Measurements from ENCODE around the gene MPHOSPH9.
A peak's percentile ranks its signal among the peaks of the same experiment; 100 is the strongest.

MPHOSPH9 gene, protein sequence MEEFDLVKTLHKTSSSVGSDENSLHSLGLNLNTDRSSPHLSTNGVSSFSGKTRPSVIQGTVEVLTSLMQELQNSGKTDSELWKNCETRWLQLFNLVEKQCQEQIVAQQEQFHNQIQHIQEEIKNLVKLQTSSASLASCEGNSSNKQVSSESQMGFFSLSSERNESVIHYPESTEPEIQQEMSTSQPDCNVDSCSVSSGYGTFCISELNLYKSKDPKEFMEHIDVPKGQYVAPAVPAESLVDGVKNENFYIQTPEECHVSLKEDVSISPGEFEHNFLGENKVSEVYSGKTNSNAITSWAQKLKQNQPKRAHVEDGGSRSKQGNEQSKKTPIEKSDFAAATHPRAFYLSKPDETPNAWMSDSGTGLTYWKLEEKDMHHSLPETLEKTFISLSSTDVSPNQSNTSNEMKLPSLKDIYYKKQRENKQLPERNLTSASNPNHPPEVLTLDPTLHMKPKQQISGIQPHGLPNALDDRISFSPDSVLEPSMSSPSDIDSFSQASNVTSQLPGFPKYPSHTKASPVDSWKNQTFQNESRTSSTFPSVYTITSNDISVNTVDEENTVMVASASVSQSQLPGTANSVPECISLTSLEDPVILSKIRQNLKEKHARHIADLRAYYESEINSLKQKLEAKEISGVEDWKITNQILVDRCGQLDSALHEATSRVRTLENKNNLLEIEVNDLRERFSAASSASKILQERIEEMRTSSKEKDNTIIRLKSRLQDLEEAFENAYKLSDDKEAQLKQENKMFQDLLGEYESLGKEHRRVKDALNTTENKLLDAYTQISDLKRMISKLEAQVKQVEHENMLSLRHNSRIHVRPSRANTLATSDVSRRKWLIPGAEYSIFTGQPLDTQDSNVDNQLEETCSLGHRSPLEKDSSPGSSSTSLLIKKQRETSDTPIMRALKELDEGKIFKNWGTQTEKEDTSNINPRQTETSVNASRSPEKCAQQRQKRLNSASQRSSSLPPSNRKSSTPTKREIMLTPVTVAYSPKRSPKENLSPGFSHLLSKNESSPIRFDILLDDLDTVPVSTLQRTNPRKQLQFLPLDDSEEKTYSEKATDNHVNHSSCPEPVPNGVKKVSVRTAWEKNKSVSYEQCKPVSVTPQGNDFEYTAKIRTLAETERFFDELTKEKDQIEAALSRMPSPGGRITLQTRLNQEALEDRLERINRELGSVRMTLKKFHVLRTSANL

DNA sequence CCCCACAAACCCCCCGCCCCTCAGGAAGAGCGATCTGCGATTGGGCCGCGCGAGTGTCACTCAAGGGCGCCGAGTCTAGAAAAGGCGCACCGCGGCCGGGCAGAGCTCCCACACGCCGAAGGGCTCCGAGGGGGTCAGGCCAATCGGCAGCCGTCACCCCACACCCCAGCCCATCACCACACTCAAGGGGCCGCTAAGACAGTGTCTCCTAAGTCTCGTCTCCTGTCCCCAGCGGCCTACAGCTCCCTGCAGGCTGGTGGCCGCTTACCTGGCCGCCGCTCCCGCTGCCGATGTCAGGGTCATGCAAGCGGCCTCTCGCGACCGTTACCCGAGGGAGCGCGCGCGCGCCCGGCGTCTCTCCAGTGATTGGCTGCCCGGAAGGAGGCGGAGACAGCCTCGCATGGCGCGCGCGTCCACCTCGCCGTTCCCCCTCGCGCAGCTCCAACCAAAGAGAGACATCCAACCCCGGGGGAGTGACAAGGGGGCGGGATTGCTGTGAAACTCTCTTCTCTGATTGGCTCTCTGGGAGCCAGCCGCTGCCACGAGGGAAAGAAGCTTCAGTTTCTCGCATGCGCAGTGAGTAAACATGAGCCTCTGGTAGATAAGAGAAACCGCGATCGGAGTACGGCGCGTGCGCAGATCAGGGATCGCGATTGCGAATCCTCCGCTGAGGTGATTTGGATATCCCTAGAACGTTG lies at the start of gene MPHOSPH9, which contains the start of gene MTRFR:
Gene MPHOSPH9 (minus strand): TSS at position 335 of the 698 bp plus-strand sequence. CDS start 2,777 bp downstream, outside the sequence.
Gene MTRFR (plus strand): TSS at position 630 of the 698 bp plus-strand sequence. CDS start 20,239 bp downstream, outside the sequence.
- FAIRE-seq: peak; percentile 99

DNA sequence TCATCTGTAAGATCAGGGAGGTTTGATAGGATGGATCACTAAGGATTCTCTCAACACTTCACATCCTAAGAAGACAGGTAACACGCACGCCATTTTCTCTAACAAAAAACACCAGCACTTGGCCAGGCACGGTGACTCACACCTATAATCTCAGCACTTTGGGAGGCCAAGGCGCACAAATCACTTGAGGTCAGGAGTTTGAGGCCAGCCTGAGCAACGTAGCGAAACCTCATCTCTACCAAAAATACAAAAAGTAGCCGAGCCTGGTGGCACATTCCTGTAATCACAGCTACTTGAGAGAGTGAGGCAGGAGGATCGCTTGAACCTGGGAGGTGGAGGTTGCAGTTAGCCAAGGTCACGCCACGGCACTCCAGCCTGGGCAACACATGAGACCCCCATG lies 49.2 kb upstream of the MPHOSPH9 start:
- no peak for FAIRE-seq

DNA sequence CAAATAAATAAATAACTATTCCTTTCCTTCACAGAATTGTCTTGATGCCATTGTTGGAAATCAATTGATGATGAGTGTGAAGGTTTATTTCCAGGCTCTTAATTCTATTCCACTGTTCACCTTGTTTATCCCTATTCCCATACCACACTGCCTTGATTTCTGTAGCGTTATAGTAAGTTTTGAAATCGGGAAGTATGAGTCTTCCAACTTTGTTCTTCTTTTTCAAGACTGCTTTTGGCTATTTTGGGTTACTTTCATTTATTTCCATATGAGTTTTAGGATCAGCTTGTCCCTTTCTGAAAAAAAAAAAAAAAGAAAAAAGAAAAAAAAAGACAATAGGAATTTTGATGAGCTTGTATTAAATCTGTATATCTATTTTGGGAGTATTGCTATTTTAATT lies 48.0 kb upstream of the MPHOSPH9 start:
- no peak for FAIRE-seq

DNA sequence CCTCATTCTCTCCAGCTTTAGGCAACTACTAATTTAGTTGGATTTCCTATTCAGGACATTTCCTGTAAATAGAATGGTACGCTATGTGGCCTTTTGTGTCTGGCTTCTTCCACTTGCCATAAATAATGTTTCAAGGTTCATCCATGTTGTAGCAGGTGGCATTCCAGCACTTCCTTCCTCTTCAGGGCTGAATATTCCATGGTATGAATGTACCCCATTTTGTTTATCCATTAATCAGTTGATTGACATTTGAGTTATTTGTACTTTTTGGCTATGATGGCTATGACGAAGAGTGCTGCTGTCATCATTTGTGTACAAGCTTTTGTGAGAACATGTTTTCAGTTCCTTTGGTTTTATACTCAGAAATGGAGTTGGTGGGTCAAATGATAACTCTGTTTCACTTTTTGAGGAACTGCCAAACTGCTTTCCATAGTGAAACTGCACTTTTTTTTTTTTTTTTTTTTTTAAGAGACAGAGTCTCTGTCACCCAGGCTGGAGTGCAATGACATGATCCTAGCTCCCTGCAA lies 45.2 kb upstream of the MPHOSPH9 start:
- FAIRE-seq: no peak

DNA sequence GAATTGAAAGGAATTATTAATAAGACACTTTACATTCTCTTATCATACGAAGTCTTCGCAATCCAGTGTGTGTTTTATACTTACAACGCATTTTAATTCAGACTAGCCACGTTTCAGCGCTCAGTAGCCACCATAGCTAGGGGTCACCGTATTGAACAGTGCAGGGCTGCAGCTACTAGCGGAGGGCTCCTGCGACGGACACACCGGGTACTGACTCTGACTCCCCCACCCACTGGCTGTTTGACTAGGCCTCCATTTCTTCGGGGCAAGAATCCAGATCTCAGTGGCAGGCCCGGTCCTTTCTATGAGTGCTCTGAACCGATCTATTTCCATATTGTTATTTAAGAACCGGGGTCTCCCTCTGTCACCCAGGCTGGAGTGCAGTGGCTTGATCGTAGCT lies 40.2 kb upstream of the MPHOSPH9 start:
- no peak for FAIRE-seq

DNA sequence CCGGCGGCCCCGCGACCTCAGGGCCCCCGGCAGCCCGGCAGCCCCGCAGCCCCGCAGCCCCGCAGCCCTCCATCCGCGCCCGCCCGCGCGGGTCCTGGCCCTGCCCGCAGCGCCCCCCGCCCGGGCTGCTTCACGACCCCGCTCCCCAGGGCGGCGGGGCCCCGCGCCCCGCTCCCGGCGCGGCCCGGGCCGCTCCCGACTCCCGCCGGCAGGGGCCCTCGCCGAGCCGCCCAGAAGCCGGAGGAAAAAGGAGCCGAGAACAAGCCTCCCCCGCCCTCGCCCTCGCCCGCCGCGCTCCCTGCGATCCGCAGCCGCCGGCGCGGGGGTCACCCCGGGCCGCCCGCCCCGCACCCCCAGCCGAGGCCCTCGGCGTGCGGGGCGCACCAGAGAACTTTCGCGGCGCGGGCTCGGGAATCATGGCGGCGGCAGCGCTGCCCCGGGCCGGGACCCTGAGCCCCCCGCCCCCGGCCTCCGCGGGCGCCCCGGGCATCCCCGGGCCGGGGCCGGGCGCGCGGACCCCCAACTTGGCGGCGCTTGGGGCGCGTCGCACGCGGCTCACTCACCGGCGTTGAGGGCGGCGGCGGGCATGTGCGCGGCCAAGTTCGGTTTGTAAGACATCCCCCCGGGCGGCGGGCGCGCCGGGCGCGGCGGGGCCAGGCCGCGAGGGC lies 38.2 kb upstream of the MPHOSPH9 start:
- FAIRE-seq: no peak

DNA sequence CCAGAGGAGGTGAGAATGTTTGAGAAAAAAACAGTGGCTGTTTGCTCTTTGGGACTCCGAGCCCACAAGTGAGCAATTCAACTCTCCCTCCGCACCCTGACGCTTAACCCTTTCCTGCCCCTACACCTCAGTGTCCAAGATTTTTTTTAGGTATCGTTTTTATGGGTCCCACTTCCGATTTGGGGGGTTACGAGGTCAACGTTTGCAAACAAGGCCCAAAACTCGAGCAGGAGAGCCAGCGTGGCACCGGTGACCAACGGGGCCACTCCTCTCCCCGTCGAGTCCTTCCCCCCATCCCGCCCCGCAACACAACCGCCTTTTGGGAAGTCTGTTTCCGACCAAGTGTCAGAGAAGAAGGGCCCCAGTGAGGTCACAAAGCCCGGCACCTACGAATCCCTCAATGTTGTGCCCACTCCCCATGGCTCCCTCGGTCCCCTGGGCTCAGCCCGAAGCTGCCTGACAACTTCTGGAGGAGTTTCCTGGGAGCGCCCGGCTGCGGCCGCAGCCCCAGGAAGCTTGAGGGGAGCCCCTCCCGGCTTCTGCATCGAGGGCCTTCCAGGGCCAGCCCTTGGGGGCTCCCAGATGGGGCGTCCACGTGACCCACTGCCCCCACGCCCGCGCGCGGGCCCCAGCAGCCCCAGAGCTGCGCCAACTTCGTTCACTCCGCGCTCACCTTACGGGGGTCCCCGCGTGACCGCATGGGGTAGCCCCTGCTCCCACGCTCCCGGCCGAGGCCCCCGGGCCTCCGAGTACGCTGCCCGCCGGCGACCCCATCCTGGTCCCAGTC lies 37.5 kb upstream of the MPHOSPH9 start:
- no peak for FAIRE-seq

DNA sequence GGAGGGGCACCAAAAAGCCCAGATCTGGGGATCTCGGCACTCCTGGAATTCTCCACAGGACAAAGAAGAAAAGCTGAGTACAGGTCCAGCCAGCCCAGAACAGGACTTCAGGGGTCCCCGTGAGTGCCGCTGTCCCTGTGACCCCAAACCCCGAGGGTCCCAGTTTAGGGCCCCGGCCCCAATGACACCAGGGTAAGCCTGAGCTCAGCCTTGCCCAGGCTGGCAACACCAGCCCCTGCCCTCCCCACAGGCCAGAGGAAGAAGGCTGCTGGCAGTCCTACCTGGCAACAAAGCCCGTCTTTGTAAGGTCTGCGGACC lies 36.9 kb upstream of the MPHOSPH9 start:
- no peak for FAIRE-seq

DNA sequence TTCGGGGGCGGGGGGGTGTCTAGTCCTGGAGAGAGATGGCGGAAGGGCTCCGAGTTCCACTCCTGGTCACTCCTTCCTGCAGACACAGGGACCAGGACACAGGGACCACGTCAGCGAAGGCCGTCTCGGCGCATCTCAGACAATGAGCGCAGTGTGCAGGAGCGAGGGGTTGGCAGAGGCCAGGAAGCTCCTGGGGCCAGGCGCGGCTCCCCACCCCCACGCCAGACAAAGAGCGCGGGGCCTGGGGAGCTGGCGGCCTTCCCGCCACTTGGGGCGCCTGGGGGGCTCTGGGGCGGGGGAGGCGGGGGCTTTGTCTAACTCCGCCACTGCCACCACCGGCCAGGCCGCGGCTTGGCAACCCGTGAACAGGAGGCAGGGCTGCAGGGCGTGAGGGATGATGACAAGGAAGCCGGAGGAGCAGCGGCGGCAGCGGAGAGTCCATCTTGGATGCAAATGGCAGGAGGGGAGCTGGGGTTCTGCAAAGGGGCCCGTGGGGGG lies 36.5 kb upstream of the MPHOSPH9 start:
- no peak for FAIRE-seq

DNA sequence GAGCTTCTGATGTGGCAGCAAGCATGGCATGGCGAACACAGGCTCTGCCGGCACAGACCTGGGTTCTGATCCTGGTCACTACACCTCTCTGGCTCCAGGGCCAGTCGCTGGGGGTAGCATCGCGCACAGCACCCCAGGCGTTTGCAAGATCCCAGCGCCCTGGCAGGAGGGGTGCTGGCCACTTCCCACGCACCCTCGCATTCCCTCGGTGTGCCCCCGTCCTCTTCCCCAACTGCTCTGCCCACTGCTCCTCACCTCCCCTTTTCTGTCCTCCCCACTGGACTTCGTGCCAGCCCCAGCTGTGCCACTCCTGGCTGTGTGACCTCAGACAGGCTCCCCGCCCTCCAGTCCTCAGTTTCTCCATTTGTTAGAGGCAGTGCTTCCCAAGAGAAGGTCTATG lies 35.9 kb upstream of the MPHOSPH9 start:
- FAIRE-seq: no peak

DNA sequence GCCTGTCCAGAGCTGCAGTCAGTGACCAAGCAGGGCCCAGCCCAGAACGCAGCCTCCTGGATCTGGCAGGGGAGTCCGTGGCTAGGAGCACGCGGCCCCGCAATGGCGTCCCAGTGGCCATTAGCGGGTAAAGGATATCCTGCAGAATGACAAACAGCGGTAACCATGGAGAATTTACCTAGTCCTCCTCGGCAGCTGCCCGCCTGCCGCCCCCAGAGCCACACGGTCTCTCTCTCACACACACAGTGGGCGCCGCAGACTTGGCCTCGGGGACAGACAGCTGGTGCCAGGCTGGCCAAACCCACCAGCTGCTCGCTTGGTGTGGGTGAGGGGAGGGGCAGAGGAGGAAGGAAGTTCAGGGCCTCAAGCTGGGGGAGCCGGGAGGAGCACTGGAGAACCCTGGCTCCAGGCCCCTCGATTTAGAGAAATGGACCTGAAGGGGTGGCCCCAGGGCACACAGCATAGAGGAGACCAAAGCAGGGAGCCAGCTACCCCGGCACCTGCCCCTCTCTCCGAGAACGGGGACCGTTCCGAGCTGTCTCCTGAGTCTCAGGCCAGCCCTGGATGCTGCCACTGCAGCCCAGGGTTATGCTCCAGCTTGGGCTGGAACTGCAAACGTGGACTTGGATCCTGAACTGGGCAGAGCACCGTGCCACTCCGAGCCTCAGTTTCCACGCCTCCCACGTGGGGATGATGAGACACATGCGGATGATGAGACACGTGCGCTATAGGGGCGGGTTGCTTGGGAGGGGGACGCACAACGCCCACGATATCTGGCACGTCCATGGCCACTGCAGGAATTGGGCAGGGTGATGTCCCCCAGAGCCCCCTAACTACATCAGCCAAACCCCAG lies 35.3 kb upstream of the MPHOSPH9 start:
- FAIRE-seq: no peak

DNA sequence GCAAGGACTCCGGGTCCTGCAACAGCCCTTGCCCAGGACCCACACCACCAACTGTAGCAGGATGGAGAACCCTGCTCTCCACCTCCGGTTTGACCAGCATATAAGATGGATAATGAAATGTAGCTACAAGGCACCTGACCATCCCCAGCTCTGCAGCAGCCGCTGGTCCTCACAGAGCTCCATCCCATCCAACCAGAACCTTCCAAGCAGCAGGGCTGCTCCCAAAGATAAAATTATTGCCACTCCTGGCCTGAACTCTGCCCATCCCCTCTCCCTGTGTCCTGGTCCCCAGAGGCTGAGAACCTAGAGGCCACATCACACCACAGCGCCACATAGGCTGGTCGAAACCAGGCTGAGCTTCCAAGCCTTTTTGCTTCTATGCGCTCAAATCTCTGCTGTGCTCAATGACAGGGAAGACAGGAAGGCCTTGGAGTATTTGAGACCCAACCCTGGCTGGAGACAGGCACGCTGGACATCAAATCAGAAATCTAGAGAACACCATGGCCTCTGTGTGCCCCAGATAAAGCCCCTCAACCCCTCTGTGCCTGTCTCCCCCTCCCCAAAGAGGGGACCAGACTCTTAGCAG lies 34.5 kb upstream of the MPHOSPH9 start:
- FAIRE-seq: no peak

DNA sequence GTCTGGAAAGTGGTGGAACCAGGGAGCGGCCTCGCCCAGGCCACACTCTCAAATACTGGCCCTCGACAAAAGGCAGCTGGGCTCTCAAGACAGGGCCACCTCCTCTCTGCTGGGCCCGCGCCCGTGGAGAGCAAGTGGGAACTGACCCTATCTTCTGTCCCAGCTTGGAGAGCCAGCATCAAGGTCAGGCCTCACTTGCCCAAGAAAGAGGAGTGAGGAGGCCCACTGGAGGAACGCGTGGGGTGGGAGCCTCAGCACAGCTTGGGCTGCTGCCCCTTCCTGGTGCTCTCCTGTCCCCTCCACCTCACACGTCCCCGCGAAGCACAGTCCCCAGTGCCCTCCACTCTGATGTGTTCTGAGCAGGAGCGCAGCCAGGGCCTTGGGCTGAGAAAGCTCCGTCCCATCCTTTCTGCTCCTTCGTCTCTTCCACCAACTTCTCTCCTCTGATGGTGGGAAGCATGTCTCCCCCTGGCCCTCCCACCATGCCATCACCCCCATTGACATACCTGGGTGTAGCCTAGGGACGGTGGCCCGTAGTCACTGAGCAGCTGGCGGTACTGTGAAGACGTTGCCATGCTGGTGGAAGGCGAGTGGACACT lies 33.8 kb upstream of the MPHOSPH9 start:
- FAIRE-seq: no peak

DNA sequence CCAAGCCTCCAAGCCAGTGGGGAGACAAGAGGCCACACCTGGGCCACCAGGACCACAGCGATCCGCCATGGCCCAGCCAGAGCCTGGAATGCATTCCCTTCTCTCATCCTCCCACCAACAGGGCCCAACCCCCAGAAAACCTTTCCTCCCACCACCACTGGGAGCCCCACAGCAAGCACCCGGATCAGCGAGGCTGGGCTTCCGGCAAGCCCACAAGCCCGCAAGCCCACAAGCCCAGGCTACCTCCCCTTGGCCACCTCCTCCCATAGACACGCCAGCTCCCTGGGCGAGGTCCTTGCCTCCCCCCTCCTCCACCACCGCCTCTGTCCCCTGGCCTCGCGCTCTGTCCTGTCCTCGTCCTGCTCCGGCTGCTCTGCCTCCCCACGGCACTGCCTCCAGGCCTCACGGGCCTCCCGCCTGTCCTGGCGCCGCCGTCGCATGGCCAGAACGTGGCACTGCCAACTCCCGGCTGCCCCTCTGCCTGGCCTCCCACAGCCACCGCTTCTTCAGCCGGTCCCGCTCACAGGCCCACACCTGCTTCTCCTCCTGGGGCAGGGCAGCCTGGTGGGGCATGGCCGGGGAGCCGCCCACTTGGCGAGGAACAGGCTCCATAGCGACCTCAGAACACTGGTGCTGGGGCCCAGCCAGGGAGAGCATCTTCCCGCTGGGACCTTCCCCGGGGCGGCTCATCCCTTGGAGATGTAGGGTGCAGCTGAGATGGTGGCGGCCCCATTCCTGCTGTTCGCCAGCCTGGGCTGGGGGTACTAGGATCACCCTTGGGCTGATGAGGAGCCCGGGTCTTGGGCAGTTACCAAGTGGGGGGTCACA lies 33.1 kb upstream of the MPHOSPH9 start:
- no peak for FAIRE-seq

DNA sequence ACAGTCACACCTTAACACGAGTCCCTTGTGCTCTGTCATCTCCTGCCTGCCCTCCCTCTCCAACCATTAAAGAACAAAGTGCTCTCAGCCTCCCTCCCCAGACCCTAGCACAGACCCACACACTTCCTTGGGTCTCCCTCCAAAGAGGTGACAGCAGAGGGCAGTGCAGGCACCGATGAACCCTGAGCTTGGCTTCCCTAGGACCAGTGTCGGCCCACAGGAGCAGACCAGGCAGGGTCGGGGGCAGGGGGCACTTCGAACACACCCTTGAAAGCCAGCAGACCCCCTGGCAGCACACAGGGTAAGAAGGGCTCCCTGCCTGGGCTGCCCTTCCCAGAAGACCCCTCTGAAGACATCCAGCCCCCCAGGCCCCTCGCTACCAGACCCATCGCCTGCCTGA lies 31.7 kb upstream of the MPHOSPH9 start:
- no peak for FAIRE-seq

DNA sequence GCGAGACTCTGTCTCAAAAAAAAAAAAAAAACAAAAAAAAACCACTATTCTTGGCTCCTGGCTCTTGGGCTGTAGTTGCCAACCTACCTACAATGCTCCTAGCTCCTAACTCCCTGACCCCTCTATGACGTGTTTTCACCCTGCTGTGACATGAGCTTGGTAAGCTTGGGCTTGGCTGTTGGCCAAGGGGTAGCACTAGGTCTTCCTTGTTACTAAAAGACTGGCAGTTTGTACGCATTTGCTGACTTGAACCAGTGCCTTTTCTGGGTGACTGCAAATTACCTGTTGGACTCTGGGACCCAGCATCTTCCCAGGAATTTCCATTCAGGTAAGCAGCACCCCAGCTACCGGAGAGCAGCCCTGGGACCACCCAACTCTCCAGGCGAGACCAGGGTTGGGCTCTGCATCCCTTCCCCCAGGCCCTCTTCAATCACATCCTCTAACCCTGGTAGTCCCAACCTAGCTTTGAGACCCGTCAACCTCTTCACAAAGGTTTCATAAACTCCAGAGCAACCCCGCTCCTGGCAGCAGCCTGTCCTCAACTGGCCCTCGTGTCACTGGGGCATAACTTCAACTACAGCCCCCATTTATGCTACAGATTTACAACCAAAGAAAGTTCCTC lies 30.4 kb upstream of the MPHOSPH9 start:
- no peak for FAIRE-seq

DNA sequence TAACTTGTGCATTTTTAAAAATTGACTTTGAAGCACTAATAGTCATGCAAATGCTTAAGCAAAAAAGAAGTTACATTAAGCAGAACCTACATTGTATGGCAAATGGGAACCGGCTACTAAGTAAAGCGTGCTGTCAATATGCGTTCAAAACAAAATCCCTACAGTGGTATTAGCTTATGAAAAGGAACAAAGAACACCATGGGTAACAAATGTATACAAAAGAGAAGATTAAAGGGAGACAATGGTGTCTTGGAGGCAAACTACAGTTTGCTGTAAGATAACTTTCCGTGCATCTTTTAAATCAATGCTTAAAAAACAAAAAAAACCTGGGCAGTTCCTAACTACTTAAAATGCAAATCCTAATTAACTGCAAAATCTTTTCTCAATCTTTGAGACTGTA lies 28.3 kb upstream of the MPHOSPH9 start:
- no peak for FAIRE-seq

DNA sequence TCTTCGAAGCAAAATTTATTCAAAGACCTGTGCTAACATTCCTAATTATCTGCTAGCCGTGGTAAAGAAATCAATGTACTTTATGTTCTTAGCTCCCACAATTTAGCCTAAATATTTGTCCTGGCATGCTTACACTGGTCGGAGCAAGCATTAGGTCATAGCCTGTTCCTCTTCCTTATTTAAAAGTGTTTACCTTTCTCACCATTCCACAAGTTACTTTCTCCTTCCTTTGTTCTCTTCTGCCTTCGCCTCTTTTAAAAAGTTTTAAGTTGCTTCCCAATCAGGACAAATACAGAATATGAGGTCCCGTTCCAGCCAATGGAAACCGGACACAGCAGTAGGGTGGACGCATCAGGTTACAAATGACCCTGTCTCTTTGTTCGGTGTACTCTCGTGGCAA lies 27.1 kb upstream of the MPHOSPH9 start:
- no peak for FAIRE-seq

Data from G401.6 (cell line).